HepG2 (cell line): Measurements from ENCODE around the gene LSM5. TPM values are rescaled to one million over a fixed set of nuclear protein-coding genes. Genes with fewer than 3 reads are reported as not detected.

Source experiments
- ARID3A ChIP-seq: IDR thresholded peaks from 2 replicates; pipeline ENCODE4 v1.6.1; 2012; ENCODE audit warnings: low read depth, low read length, improper control_type of control experiment
- CBX2 ChIP-seq, 2 experiments: fragments of 200-600 bp in 1 of 2; sonication (generic); formaldehyde crosslinking in 1 of 2; IDR thresholded peaks; 2 replicates each; pipeline versions ENCODE4 v1.7.0 to v1.8.1; 2018 to 2022; ENCODE audit warnings: low read depth in 2 of 2, low read length in 1 of 2, mild to moderate bottlenecking in 1 of 2, missing genetic modification reagents in 1 of 2
- CREBL2 ChIP-seq: sonication (generic); formaldehyde crosslinking; IDR thresholded peaks from 2 replicates; pipeline ENCODE4 v1.8.1; 2023; ENCODE audit warnings: missing genetic modification reagents, mild to moderate bottlenecking, borderline replicate concordance
- E2F5 ChIP-seq: sonication (generic); formaldehyde crosslinking; conservative IDR thresholded peaks from 2 replicates; pipeline ENCODE4 v1.4.0; 2020; ENCODE audit warnings: missing genetic modification reagents
- HOXD1 ChIP-seq: sonication (generic); formaldehyde crosslinking; IDR thresholded peaks from 2 replicates; pipeline ENCODE4 v1.5.0; 2020; ENCODE audit warnings: missing genetic modification reagents
- KDM6A ChIP-seq: IDR thresholded peaks from 2 replicates; pipeline ENCODE4 v1.6.1; 2016; ENCODE audit warnings: low read depth
- NFIC ChIP-seq: IDR thresholded peaks from 2 replicates; pipeline ENCODE4 v1.6.1; 2012; ENCODE audit warnings: mild to moderate bottlenecking, low read length, inconsistent platforms
- NR0B2 ChIP-seq: sonication (generic); formaldehyde crosslinking; IDR thresholded peaks from 2 replicates; pipeline ENCODE4 v1.4.0; 2020; ENCODE audit warnings: mild to moderate bottlenecking, missing genetic modification reagents
- POLR2AphosphoS2 ChIP-seq: IDR thresholded peaks from 2 replicates; pipeline ENCODE4 v1.6.1; 2011; ENCODE audit warnings: low read depth, low read length, improper control_type of control experiment
- RFX1 ChIP-seq: fragments of 450-650 bp; IDR thresholded peaks from 2 replicates; pipeline ENCODE4 v1.6.1; 2017
- ZBTB26 ChIP-seq: IDR thresholded peaks from 2 replicates; pipeline ENCODE4 v1.6.1; 2016; ENCODE audit warnings: missing compliant biosample characterization, missing genetic modification reagents, borderline replicate concordance
- ZIK1 ChIP-seq: sonication (generic); formaldehyde crosslinking; IDR thresholded peaks from 2 replicates; pipeline ENCODE4 v1.5.0; 2020; ENCODE audit warnings: mild to moderate bottlenecking, low read depth, missing genetic modification reagents, borderline replicate concordance
- ZNF225 ChIP-seq: sonication (generic); formaldehyde crosslinking; IDR thresholded peaks from 2 replicates; pipeline ENCODE4 v1.4.0; 2020; ENCODE audit warnings: mild to moderate bottlenecking, missing genetic modification reagents
- ZNF441 ChIP-seq: sonication (generic); formaldehyde crosslinking; IDR thresholded peaks from 2 replicates; pipeline ENCODE4 v1.7.0; 2021; ENCODE audit warnings: missing genetic modification reagents, borderline replicate concordance
- ZNF547 ChIP-seq: sonication (generic); formaldehyde crosslinking; IDR thresholded peaks from 2 replicates; pipeline ENCODE4 v1.5.1; 2020; ENCODE audit warnings: mild to moderate bottlenecking, missing genetic modification reagents
- ZNF556 ChIP-seq: sonication (generic); formaldehyde crosslinking; IDR thresholded peaks from 2 replicates; pipeline ENCODE4 v1.4.0; 2020; ENCODE audit warnings: mild to moderate bottlenecking, missing genetic modification reagents, borderline replicate concordance
- ZNF562 ChIP-seq: sonication (generic); formaldehyde crosslinking; IDR thresholded peaks from 2 replicates; pipeline ENCODE4 v1.8.0; 2022; ENCODE audit warnings: missing genetic modification reagents, borderline replicate concordance
- ZNF670 ChIP-seq: sonication (generic); formaldehyde crosslinking; IDR thresholded peaks from 2 replicates; pipeline ENCODE4 v1.8.0; 2022; ENCODE audit warnings: mild to moderate bottlenecking, missing genetic modification reagents, borderline replicate concordance
- ZNF784 ChIP-seq: sonication (generic); formaldehyde crosslinking; IDR thresholded peaks from 2 replicates; pipeline ENCODE4 v1.5.1; 2020; ENCODE audit warnings: missing genetic modification reagents, mild to moderate bottlenecking, borderline replicate concordance
- ZNF788 ChIP-seq: sonication (generic); formaldehyde crosslinking; IDR thresholded peaks from 2 replicates; pipeline ENCODE4 v1.5.0; 2020; ENCODE audit warnings: mild to moderate bottlenecking, missing genetic modification reagents, borderline replicate concordance
- ZNF883 ChIP-seq: sonication (generic); formaldehyde crosslinking; IDR thresholded peaks from 2 replicates; pipeline ENCODE4 v1.5.1; 2020; ENCODE audit warnings: mild to moderate bottlenecking, missing genetic modification reagents; ENCODE audit errors: not compliant biosample characterization
- polyA plus RNA-seq, 8 experiments: library from polyadenylated mRNA; depleted of rRNA in 3 of 8; stranded (reverse) in 7 of 8; unstranded in 1 of 8; fragments of >200 nt; fragmentation: Illumina TruSeq in 4 of 8; extraction: Trizol in 4 of 8; gene quantifications; 2 replicates each; pipeline versions ENCODE4 v1.2.1 to v1.2.3, GENCODE V29; 2011 to 2016; ENCODE audit warnings: low read depth in 4 of 8, missing spikeins in 1 of 8, mixed read lengths in 1 of 8; ENCODE audit not compliant: insufficient read depth in 1 of 8
- total RNA-seq, 5 experiments: library from RNA; depleted of rRNA; stranded (reverse); fragments of >200 nt; fragmentation: Illumina TruSeq; extraction: Trizol; gene quantifications; 2 replicates each; pipeline ENCODE4 v1.2.3, GENCODE V29; 2016; ENCODE audit warnings: low read depth in 1 of 5

Gene LSM5
- total and polyA plus RNA-seq, 2 of the 13 experiments (the other 11 are each of a cell fraction or from before 2014, with no cell fraction given) = 30.3 to 183 TPM

GRCh38 chr7:32490127-32490796, at the start of gene LSM5 (continued):
- TF ChIP-seq ZNF547 (CRISPR knock-in tag) (peak; percentile 62; the same call in 1 of the 2 replicates), ZNF225 (CRISPR knock-in tag) (peak; percentile 86), ZNF670 (CRISPR knock-in tag) (peak; percentile 87; the same call in 1 of the 2 replicates), ZNF441 (CRISPR knock-in tag) (peak; percentile 83), CBX2 (IDR thresholded peaks at IDR 0.05; ENCODE audit: low read depth, low read length) (no peak), CBX2 (CRISPR knock-in tag; IDR thresholded peaks at IDR 0.05; ENCODE audit: low read depth) (peak; percentile 60; the same call in 1 of the 2 replicates), ZNF788 (peak; percentile 97), RFX1 (no peak), POLR2AphosphoS2 (peak; percentile 85; the same call in 1 of the 2 replicates), ZBTB26 (no peak), ZNF562 (CRISPR knock-in tag) (no peak), NR0B2 (CRISPR knock-in tag) (peak; percentile 94), HOXD1 (CRISPR knock-in tag) (0 out of 2 replicates have a peak, but pooled peaks have one; percentile 80), NFIC (no peak), CREBL2 (CRISPR knock-in tag) (0 out of 2 replicates have a peak, but pooled peaks have one; percentile 40), ZNF556 (CRISPR knock-in tag) (peak; percentile 74; the same call in 1 of the 2 replicates), ZNF784 (CRISPR knock-in tag) (peak; percentile 57; the same call in 1 of the 2 replicates), KDM6A (CRISPR knock-in tag) (no peak), ZNF883 (CRISPR knock-in tag) (peak; percentile 70), E2F5 (CRISPR knock-in tag) (peak; percentile 98), ARID3A (peak; percentile 48; the same call in 1 of the 2 replicates), ZIK1 (peak; percentile 93; the same call in 1 of the 2 replicates)
